Measurements from ENCODE around the gene FCN2.

- no peak for TF ChIP-seq EZH2 (optimal IDR thresholded peaks at IDR 0.05; ENCODE audit: low read depth, low read length)
- TF ChIP-seq CTCF (IDR thresholded peaks at IDR 0.05; ENCODE audit: low read length) = no peak
Observed at GRCh38 chr9:134842321-134842720, 38.3 kb upstream of the FCN2 start.

Data from MM.1S (cell line).